Measurements from ENCODE around the gene ADTRP. TPM values are rescaled to one million over a fixed set of nuclear protein-coding genes. Genes with fewer than 3 reads are reported as not detected.
A peak's percentile ranks its signal among the peaks of the same experiment; 100 is the strongest.

Gene ADTRP
- total and polyA plus RNA-seq, 7 experiments from 2014 or later, result 3.1 to 109 (median 44.3) TPM

DNA sequence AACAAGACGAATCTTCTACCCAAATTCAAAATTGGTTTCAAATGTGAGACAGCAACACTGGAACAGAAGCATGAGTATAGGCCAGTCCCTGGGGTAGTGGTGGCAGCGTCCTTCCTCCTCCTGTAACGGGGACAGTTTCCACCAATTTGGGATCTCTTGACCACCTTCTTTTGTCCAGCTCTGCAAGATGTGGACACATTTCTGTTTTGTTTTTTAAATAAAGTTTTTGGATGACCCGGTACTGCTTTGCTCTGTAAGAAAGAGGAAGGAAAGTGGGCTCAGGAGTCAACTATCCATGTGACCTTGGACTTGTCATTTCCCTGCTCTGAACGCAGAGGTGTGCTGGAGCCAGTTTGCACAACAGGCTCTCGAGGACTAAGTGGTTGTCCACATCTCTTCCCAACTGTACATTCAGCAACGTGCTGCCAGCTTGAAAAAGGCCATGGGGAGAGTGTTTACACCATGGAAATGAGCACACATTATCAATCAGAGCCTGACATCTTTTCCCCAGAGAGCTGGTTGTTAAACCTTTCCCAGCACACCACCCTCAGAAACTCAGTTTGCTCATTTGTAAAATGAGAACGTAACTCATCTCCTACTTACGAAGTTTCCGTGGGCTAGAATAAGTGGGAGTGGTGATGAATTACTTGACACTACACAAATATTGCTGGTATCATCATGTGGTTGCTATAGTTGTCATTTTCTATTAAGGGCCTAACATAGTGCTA, 66.5 kb downstream of the ADTRP start:
- H3K4me3 ChIP-seq (ENCODE audit: low read length), result peak overlapping the region; percentile 2
- intact Hi-C loops (cut with micrococcal nuclease), result loop anchor here (1.0 to 10.0 kb wide), 12 partner anchors 17 to 617 kb away; partner anchors contain the start of genes NEDD9 (in 1 of the 2), SMIM13 (in 1 of the 2) and TMEM170B (in 1 of the 2)
- POLR2A ChIA-PET, result interaction anchor here (0.7 to 10.3 kb wide), 7 partner anchors 9 to 426 kb away, joined by 3 to 126 read pairs (median 5); partner anchors contain the start of gene HIVEP1
- H3K9me3 ChIP-seq (ENCODE audit: control insufficient read depth in 2 of 3, low read length in 3 of 3), result no peaks in the 10 kb centered on the region
- H3K27me3 Mint-ChIP-seq, result no peaks in the 10 kb centered on the region
- CTCF ChIA-PET, result interaction anchor here (0.5 to 5.2 kb wide), 8 partner anchors 9 to 363 kb away, joined by 3 to 21 read pairs (median 4); no protein-coding TSS in a partner anchor
- H3K36me3 Mint-ChIP-seq, result peaks cover 0 to 25% (median 7%) of the 10 kb centered on the region in 5 donors
- H3K4me1 ChIP-seq (ENCODE audit: control insufficient read depth in 2 of 2, insufficient read depth in 2 of 2, low read length in 2 of 2), result peaks cover 16 to 86% of the 10 kb centered on the region in 2 donors
- peak overlapping the region; percentile 67 for H3K27ac ChIP-seq (ENCODE audit: low read depth, low read length)
- no peaks in the 10 kb centered on the region for H3K27me3 ChIP-seq (ENCODE audit: control insufficient read depth in 2 of 2, insufficient read depth in 2 of 2, low read length in 2 of 2)
- DNase-seq (peak in 1 of 9 donors; percentile 38), ATAC-seq (no peak)
- peaks cover 0 to 5% (median 0%) of the 10 kb centered on the region in 11 donors for H3K9me3 Mint-ChIP-seq
- H3K4me3 Mint-ChIP-seq, result peak overlapping the region; percentile 57 to 86 (median 75)
- peaks cover 0 to 5% (median 4%) of the 10 kb centered on the region in 3 experiments for H3K36me3 ChIP-seq (ENCODE audit: control insufficient read depth in 2 of 3, insufficient read depth in 3 of 3, low read length in 3 of 3)
- peaks cover 53 to 90% (median 88%) of the 10 kb centered on the region in 7 donors for H3K4me1 Mint-ChIP-seq
- peak overlapping the region; percentile 90 to 100 (median 97) for H3K27ac Mint-ChIP-seq

DNA sequence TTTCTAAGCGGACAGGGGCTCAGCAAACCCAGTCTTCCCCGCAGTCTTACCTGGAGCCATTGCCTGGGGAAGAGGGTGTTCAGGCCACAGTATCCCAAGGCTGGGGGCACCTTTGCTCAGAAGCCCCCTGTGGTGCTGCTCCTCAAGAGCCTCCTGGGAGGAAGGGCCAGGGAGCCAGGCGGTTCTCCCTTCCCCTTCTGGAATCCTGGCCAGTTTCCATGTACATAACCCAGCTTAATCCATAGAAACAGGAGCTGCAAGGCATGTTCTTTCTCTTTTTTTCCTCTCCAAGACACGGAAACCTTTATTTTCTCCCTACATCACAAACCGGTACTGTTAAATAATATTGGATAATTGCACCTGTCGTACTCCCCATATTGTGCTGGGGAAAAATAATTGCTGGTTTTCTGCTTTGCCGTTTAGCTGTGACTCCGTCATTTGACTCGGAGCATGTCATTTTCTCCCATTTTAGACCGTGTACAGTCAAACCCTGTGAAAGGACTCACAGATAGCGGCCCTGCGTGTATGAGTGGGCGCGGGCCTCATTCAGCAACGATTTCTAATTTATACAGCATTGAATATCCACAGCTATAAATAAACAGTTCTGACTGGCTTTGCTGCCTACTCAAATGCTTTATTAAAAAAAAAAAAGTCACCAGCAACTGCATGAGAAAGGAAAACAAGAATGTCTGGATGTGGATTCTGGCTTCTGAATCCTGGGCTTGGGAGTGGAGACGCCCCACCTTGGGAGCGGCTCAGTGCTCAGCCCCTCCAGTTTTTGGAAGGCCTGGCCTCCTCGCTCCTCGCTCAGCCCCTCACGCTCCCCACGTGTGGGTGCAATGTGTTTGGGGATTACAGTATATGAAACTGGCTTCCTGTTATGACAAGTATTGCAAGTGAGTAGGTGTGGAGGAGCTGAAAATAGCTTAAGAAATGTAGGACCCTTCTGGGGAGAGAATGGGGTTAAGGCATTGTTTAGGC, 67.3 kb downstream of the ADTRP start:
- no peaks in the 10 kb centered on the region for H3K27me3 ChIP-seq (ENCODE audit: control insufficient read depth in 2 of 2, insufficient read depth in 2 of 2, low read length in 2 of 2)
- no peaks in the 10 kb centered on the region for H3K27me3 Mint-ChIP-seq
- peak overlapping the region; percentile 67 for H3K27ac ChIP-seq (ENCODE audit: low read depth, low read length)
- H3K4me1 Mint-ChIP-seq, result peaks cover 55 to 92% (median 89%) of the 10 kb centered on the region in 7 donors
- ATAC-seq, result peak; percentile 28
- H3K9me3 Mint-ChIP-seq, result peaks cover 0 to 7% (median 0%) of the 10 kb centered on the region in 11 donors
- H3K4me1 ChIP-seq (ENCODE audit: control insufficient read depth in 2 of 2, insufficient read depth in 2 of 2, low read length in 2 of 2), result peaks cover 16 to 84% of the 10 kb centered on the region in 2 donors
- peak overlapping the region; percentile 71 to 86 (median 75) for H3K4me3 Mint-ChIP-seq
- H3K36me3 Mint-ChIP-seq, result peaks cover 0 to 25% (median 5%) of the 10 kb centered on the region in 5 donors
- ChIA-PET POLR2A (interaction anchor here (0.7 to 10.3 kb wide), 11 partner anchors 8 to 518 kb away, joined by 3 to 126 read pairs (median 4); partner anchors contain the start of gene HIVEP1), CTCF (interaction anchor here (0.5 to 5.2 kb wide), 13 partner anchors 8 to 523 kb away, joined by 3 to 21 read pairs (median 4); no protein-coding TSS in a partner anchor)
- intact Hi-C loops (cut with micrococcal nuclease), result loop anchor here (1.0 to 10.0 kb wide), 12 partner anchors 18 to 616 kb away; partner anchors contain the start of genes NEDD9 (in 1 of the 2), SMIM13 (in 1 of the 2) and TMEM170B (in 1 of the 2)
- DNase-seq, result peak in 8 of 9 donors; percentile 22 to 79 (median 38)
- peak overlapping the region; percentile 13 for H3K4me3 ChIP-seq (ENCODE audit: low read length)
- H3K27ac Mint-ChIP-seq, result peak overlapping the region; percentile 90 to 100 (median 97)
- peaks cover 0 to 4% (median 3%) of the 10 kb centered on the region in 3 experiments for H3K36me3 ChIP-seq (ENCODE audit: control insufficient read depth in 2 of 3, insufficient read depth in 3 of 3, low read length in 3 of 3)
- H3K9me3 ChIP-seq (ENCODE audit: control insufficient read depth in 2 of 3, low read length in 3 of 3), result no peaks in the 10 kb centered on the region

DNA sequence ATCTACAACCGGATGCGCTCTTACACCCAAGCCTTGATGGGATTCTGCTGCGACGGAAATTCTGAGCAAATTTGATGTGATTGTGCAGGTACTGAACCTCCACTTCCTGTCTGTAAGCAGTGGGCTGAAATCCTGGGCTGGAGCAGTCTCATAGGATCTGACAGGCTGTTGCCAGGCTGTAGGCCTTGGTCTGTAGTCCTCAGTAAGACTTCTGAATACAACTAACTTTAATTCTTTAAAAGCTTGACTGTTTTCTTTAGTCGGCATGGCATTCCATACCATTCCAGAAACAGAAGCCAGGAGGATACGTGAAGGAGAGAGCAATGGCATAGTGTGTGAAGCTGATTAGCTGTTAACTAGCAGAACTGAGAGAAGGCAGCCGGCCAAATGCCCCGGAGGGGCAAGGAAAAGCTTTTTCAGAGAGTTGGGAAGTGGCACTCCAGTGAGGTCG, 68.3 kb downstream of the ADTRP start:
- intact Hi-C loops (cut with micrococcal nuclease), result loop anchor here (1.0 to 10.0 kb wide), 12 partner anchors 19 to 616 kb away; partner anchors contain the start of genes NEDD9 (in 1 of the 2), SMIM13 (in 1 of the 2) and TMEM170B (in 1 of the 2)
- no peaks in the 10 kb centered on the region for H3K9me3 ChIP-seq (ENCODE audit: control insufficient read depth in 2 of 3, low read length in 3 of 3)
- DNase-seq (peak in 8 of 9 donors; percentile 54 to 82 (median 72)), ATAC-seq (peak; percentile 71)
- ChIA-PET POLR2A (interaction anchor here (0.6 to 10.3 kb wide), 10 partner anchors 9 to 519 kb away, joined by 3 to 126 read pairs (median 4); partner anchors contain the start of gene HIVEP1), CTCF (interaction anchor here (0.6 to 3.5 kb wide), 8 partner anchors 9 to 524 kb away, joined by 3 to 17 read pairs (median 4); no protein-coding TSS in a partner anchor)
- H3K36me3 Mint-ChIP-seq, result peaks cover 0 to 25% (median 5%) of the 10 kb centered on the region in 5 donors
- peak overlapping the region; percentile 65 to 88 (median 75) for H3K4me3 Mint-ChIP-seq
- peak overlapping the region; percentile 90 to 100 (median 97) for H3K27ac Mint-ChIP-seq
- peaks cover 0 to 4% (median 0%) of the 10 kb centered on the region in 3 experiments for H3K36me3 ChIP-seq (ENCODE audit: control insufficient read depth in 2 of 3, insufficient read depth in 3 of 3, low read length in 3 of 3)
- H3K4me1 ChIP-seq (ENCODE audit: control insufficient read depth in 2 of 2, insufficient read depth in 2 of 2, low read length in 2 of 2), result peaks cover 16 to 74% of the 10 kb centered on the region in 2 donors
- no peaks in the 10 kb centered on the region for H3K27me3 ChIP-seq (ENCODE audit: control insufficient read depth in 2 of 2, insufficient read depth in 2 of 2, low read length in 2 of 2)
- H3K4me3 ChIP-seq (ENCODE audit: low read length), result peak overlapping the region; percentile 13
- H3K27me3 Mint-ChIP-seq, result no peaks in the 10 kb centered on the region
- peak overlapping the region; percentile 67 for H3K27ac ChIP-seq (ENCODE audit: low read depth, low read length)
- peaks cover 0 to 7% (median 0%) of the 10 kb centered on the region in 11 donors for H3K9me3 Mint-ChIP-seq
- H3K4me1 Mint-ChIP-seq, result peaks cover 50 to 88% (median 80%) of the 10 kb centered on the region in 7 donors

DNA sequence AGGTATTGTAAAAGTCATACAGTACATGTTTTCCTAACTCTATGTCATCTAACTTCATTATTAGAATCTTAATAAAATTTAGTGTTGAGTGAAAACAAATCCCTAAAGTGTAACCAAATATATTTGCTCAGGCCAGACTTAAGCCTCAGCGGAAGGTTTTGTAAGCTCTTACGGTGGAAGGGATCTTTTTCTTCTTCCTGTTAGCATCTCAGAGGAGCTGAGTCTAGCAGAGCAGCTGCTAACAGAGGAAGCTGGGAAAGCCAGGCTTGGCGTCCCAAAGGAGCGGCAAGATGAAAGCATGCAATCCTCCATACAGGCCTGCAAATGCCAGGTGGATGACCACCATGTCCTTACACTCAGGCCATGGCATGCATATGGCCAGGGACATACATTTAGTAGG, 72.4 kb downstream of the ADTRP start:
- Histone ChIP-seq H3K27ac (ENCODE audit: low read depth, low read length) (no peak overlapping the region), H3K27me3 (ENCODE audit: control insufficient read depth in 2 of 2, insufficient read depth in 2 of 2, low read length in 2 of 2) (no peaks in the 10 kb centered on the region), H3K9me3 (ENCODE audit: control insufficient read depth in 2 of 3, low read length in 3 of 3) (no peaks in the 10 kb centered on the region), H3K4me1 (ENCODE audit: control insufficient read depth in 2 of 2, insufficient read depth in 2 of 2, low read length in 2 of 2) (peaks cover 3 to 42% of the 10 kb centered on the region in 2 donors), H3K4me3 (ENCODE audit: low read length) (no peak overlapping the region), H3K36me3 (ENCODE audit: control insufficient read depth in 2 of 3, insufficient read depth in 3 of 3, low read length in 3 of 3) (no peaks in the 10 kb centered on the region)
- Mint-ChIP-seq H3K36me3 (peaks cover 0 to 14% (median 0%) of the 10 kb centered on the region in 5 donors), H3K9me3 (peaks cover 0 to 7% (median 0%) of the 10 kb centered on the region in 11 donors), H3K4me1 (peaks cover 25 to 72% (median 57%) of the 10 kb centered on the region in 7 donors), H3K4me3 (no peak overlapping the region), H3K27me3 (no peaks in the 10 kb centered on the region), H3K27ac (peak overlapping the region in 7 of 9 donors; percentile 33 to 97 (median 49))
- ChIA-PET POLR2A (interaction anchor here (0.9 to 1.1 kb wide), 2 partner anchors 17 to 304 kb away, joined by 3 to 4 read pairs; no protein-coding TSS in a partner anchor), CTCF (no interaction called here)
- intact Hi-C loops (cut with micrococcal nuclease), result no loop called here
- no peak for ATAC-seq
- no peak for DNase-seq

DNA sequence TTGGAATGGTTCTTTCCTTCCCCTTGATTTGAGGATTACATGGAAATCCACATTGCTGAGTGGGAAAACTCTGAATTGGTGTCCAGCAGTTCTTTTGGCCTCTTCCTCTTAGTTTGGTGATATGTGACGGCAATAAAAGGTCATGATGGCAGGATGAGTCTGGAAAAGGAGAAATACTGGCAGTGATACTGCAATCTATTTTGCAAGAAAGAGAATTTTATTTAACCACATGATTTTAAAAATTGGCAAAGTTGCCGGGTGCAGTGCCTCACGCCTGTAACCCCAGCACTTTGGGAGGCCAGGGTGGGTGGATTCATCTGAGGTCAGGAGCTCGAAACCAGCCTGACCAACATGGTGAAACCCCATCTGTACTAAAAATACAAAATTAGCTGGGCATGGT, 73.1 kb downstream of the ADTRP start:
- Histone ChIP-seq H3K27ac (ENCODE audit: low read depth, low read length) (no peak overlapping the region), H3K27me3 (ENCODE audit: control insufficient read depth in 2 of 2, insufficient read depth in 2 of 2, low read length in 2 of 2) (no peaks in the 10 kb centered on the region), H3K9me3 (ENCODE audit: control insufficient read depth in 2 of 3, low read length in 3 of 3) (no peaks in the 10 kb centered on the region), H3K4me3 (ENCODE audit: low read length) (no peak overlapping the region), H3K4me1 (ENCODE audit: control insufficient read depth in 2 of 2, insufficient read depth in 2 of 2, low read length in 2 of 2) (peaks cover 0 to 35% of the 10 kb centered on the region in 2 donors), H3K36me3 (ENCODE audit: control insufficient read depth in 2 of 3, insufficient read depth in 3 of 3, low read length in 3 of 3) (no peaks in the 10 kb centered on the region)
- DNase-seq (no peak), ATAC-seq (no peak)
- Mint-ChIP-seq H3K4me1 (peaks cover 20 to 67% (median 54%) of the 10 kb centered on the region in 7 donors), H3K4me3 (no peak overlapping the region), H3K27ac (peak overlapping the region in 2 of 9 donors; percentile 41 to 86), H3K36me3 (peaks cover 0 to 14% (median 0%) of the 10 kb centered on the region in 5 donors), H3K27me3 (no peaks in the 10 kb centered on the region), H3K9me3 (peaks cover 0 to 7% (median 0%) of the 10 kb centered on the region in 11 donors)
- CTCF ChIA-PET, result no interaction called here
- POLR2A ChIA-PET, result interaction anchor here (0.9 to 1.1 kb wide), 2 partner anchors 17 to 304 kb away, joined by 3 to 4 read pairs; no protein-coding TSS in a partner anchor
- intact Hi-C loops (cut with micrococcal nuclease), result no loop called here

Data from naive thymus-derived CD4-positive, alpha-beta T cell (primary cell).